Upper lobe of left lung (tissue), 6 donors: ENCODE results near the gene MISP3. TPM values are rescaled to one million over a fixed set of nuclear protein-coding genes. Genes with fewer than 3 reads are reported as not detected.
A peak's percentile ranks its signal among the peaks of the same experiment; 100 is the strongest.

Source experiments
- ATAC-seq, 2 donors: fragments of 200-7000 bp; cut with Tn5 transposase; one replicate each; pipeline ENCODE4 v1.9.1; 2022; ENCODE audit warnings: mild to moderate bottlenecking in 2 of 2, moderate library complexity in 2 of 2; ENCODE audit not compliant: low FRiP score in 2 of 2
- DNase-seq, 2 donors: peaks; one replicate each; pipeline ENCODE4 v3.0.0-alpha.2; 2019 to 2020
- H3K27ac ChIP-seq, 4 donors: fragments of 200-600 bp; sonication (generic); one replicate each; pipeline ENCODE4 v1.5.1; 2016 to 2019
- H3K27me3 ChIP-seq, 4 donors: fragments of 200-600 bp; sonication (generic); one replicate each; pipeline ENCODE4 v1.5.1; 2017 to 2019
- H3K36me3 ChIP-seq, 4 donors: fragments of 200-600 bp; sonication (generic); one replicate each; pipeline ENCODE4 v1.5.1; 2016 to 2019
- H3K4me1 ChIP-seq, 4 donors: fragments of 200-600 bp; sonication (generic); one replicate each; pipeline ENCODE4 v1.5.1; 2018 to 2019
- H3K4me3 ChIP-seq, 4 donors: fragments of 200-600 bp; sonication (generic); one replicate each; pipeline ENCODE4 v1.5.1; 2017 to 2019; ENCODE audit warnings: mild to moderate bottlenecking in 2 of 4, moderate library complexity in 1 of 4
- H3K9me3 ChIP-seq, 4 donors: fragments of 200-600 bp; sonication (generic); one replicate each; pipeline ENCODE4 v1.5.1; 2018 to 2019
- CTCF ChIP-seq, 6 experiments: fragments of 450-650 bp in 4 of 6; fragments of 200-600 bp in 2 of 6; sonication (generic) in 2 of 6; IDR thresholded peaks; one replicate each; pipeline ENCODE4 v1.5.1; 2016 to 2019; ENCODE audit warnings: antibody characterized with exemption in 6 of 6
- EP300 ChIP-seq, 4 donors: sonication (generic); formaldehyde crosslinking; IDR thresholded peaks; one replicate each; pipeline ENCODE4 v1.5.1; 2017; ENCODE audit warnings: antibody characterized with exemption in 4 of 4, control low read depth in 2 of 4
- POLR2A ChIP-seq, 4 donors: fragments of 450-650 bp; IDR thresholded peaks; one replicate each; pipeline ENCODE4 v1.5.1; 2016 to 2017; ENCODE audit warnings: antibody characterized with exemption in 4 of 4, mild to moderate bottlenecking in 2 of 4
- POLR2AphosphoS5 ChIP-seq, 2 donors: sonication (generic); formaldehyde crosslinking; IDR thresholded peaks; one replicate each; pipeline ENCODE4 v1.5.1; 2017; ENCODE audit warnings: antibody characterized with exemption in 2 of 2
- WGBS, 2 donors: methylation state at CpG; one replicate each; pipeline ENCODE4 v1.1.5; 2017 to 2018; 5-methylcytosine and 5-hydroxymethylcytosine counted together
- total RNA-seq, 6 donors: library from RNA; depleted of rRNA in 4 of 6; stranded (reverse); fragments of >200 nt in 4 of 6; gene quantifications; one replicate each; pipeline versions ENCODE4 v1.1.0 to v1.2.1, GENCODE V29; 2016 to 2021
- donor health status: DM: no; HTN: no; CAD: no; lungs with moderate emphysema.
- donor health status: DM: no; HTN: yes; CAD: no; lungs with severe emphysema.

Gene MISP3
- total RNA-seq, 6 donors from 2014 or later, result 7.9 to 31.2 (median 12.3) TPM

- DNase-seq, result peak; percentile 99 to 100
- Histone ChIP-seq H3K27ac (peak within 1 kb of the TSS; percentile 95 to 98 (median 98)), H3K36me3 (no peaks in the 10 kb centered on the region), H3K4me1 (peaks cover 55 to 63% (median 57%) of the 10 kb centered on the region in 4 donors), H3K9me3 (no peaks in the 10 kb centered on the region), H3K27me3 (no peaks in the 10 kb centered on the region), H3K4me3 (peak within 1 kb of the TSS; percentile 88 to 97 (median 94))
- ATAC-seq, result peak; percentile 97
- WGBS, 2 donors, result no CpG with 5 or more reads among the region's 67 CpGs
- TF ChIP-seq CTCF (IDR thresholded peaks at IDR 0.05) (no peak), POLR2A (IDR thresholded peaks at IDR 0.05) (peak in 1 of 4 donors; percentile 43), POLR2AphosphoS5 (IDR thresholded peaks at IDR 0.05) (peak in 1 of 2 donors; percentile 72)
Observed at GRCh38 chr19:14117668-14118164, 45.1 kb downstream of the MISP3 start, which contains the start of gene PRKACA. TSS of gene PRKACA (minus strand) at chr19:14117762. CDS start at chr19:14117547, 215 bp downstream.

GRCh38 chr19:14118165-14119051 is 45.8 kb downstream of the MISP3 start:
- peak in 1 of 2 donors; percentile 96 for DNase-seq

GRCh38 chr19:14119146-14119545 is 46.6 kb downstream of the MISP3 start:
- Histone ChIP-seq H3K4me1 (peaks cover 41 to 50% (median 45%) of the 10 kb centered on the region in 4 donors), H3K4me3 (peak overlapping the region in 3 of 4 donors; percentile 88 to 97 (median 92)), H3K36me3 (no peaks in the 10 kb centered on the region), H3K27me3 (no peaks in the 10 kb centered on the region), H3K9me3 (no peaks in the 10 kb centered on the region), H3K27ac (peak overlapping the region; percentile 95 to 98 (median 98))
- DNase-seq (no peak), ATAC-seq (no peak)
- WGBS, 2 donors, result 52 to 53% methylated on average over 3 of the region's 3 CpGs
- TF ChIP-seq POLR2A (IDR thresholded peaks at IDR 0.05), result no peak
- TF ChIP-seq POLR2AphosphoS5 (IDR thresholded peaks at IDR 0.05), result no peak
- no peak for TF ChIP-seq EP300 (IDR thresholded peaks at IDR 0.05)
- no peak for TF ChIP-seq CTCF (IDR thresholded peaks at IDR 0.05)

More at GRCh38 chr19:14118165-14119051, 45.8 kb downstream of the MISP3 start:
- whole genome bisulfite sequencing, 2 donors, result 4 to 5% methylated on average over 18 to 21 of the region's 61 CpGs
- Histone ChIP-seq H3K36me3 (no peaks in the 10 kb centered on the region), H3K4me1 (peaks cover 48 to 56% (median 50%) of the 10 kb centered on the region in 4 donors), H3K27me3 (no peaks in the 10 kb centered on the region), H3K4me3 (peak overlapping the region; percentile 54 to 97 (median 90)), H3K27ac (peak overlapping the region; percentile 95 to 98 (median 98)), H3K9me3 (no peaks in the 10 kb centered on the region)
- TF ChIP-seq POLR2AphosphoS5 (IDR thresholded peaks at IDR 0.05) (peak; percentile 83 to 91), CTCF (IDR thresholded peaks at IDR 0.05) (peak in 3 of 6 experiments; percentile 4 to 33 (median 17)), EP300 (IDR thresholded peaks at IDR 0.05) (peak in 1 of 4 donors; percentile 60), POLR2A (IDR thresholded peaks at IDR 0.05) (peak in 3 of 4 donors; percentile 55 to 82 (median 79))
- ATAC-seq, result peak; percentile 64 to 70

DNA sequence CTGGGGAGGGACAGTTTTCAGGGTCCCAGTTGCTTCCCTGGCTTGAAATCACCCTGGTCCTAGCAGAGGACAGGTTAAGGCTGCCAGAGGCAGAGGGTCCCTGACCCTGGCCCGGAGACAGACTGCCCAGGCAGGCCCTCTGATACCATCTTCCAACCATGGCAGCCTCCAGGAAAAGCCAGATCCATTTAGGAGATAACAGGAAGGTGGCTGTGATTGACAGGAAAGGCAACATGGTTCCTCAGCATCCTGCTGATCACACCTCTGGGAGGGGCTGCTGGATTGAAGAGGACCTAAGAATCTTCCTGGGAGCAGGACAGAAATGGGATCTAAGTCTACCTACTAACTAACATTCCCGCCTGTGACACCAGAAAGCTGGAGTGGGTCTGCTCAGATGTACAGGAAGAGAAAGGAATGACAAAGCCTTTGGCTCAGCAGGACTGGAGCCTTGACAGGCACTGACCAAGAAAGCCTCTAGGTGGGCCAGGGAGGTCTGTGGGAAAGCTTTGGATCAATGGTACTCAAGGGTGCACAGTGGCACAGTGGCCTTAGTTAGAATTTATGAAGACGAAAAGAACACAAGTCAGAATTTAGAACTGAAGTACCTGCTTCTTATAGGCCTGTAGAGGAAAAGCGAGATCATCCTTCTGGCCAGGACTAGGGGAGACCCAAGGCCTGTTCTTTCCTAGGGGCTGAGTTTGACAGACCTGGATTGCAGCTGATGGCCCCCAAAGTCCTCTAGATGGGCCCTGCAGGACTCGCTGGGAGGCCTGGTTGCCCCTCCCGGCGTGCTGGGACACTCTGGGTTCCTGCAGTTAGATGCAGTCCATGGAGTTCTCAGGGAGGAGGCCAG is 47.3 kb downstream of the MISP3 start:
- Histone ChIP-seq H3K9me3 (no peaks in the 10 kb centered on the region), H3K4me3 (no peak overlapping the region), H3K27ac (peak overlapping the region; percentile 95 to 98 (median 98)), H3K27me3 (no peaks in the 10 kb centered on the region), H3K4me1 (peaks cover 36 to 43% (median 39%) of the 10 kb centered on the region in 4 donors), H3K36me3 (no peaks in the 10 kb centered on the region)
- ATAC-seq (no peak), DNase-seq (no peak)
- 89 to 91% methylated on average over 6 to 7 of the region's 7 CpGs for WGBS, 2 donors
- TF ChIP-seq POLR2A (IDR thresholded peaks at IDR 0.05) (no peak), EP300 (IDR thresholded peaks at IDR 0.05) (no peak), POLR2AphosphoS5 (IDR thresholded peaks at IDR 0.05) (no peak), CTCF (IDR thresholded peaks at IDR 0.05) (no peak)
